Right lobe of liver (tissue), 6 donors: ENCODE data around the gene FAIM. TPM values are rescaled to one million over a fixed set of nuclear protein-coding genes. Genes with fewer than 3 reads are reported as not detected.
A peak's percentile ranks its signal among the peaks of the same experiment; 100 is the strongest.
"Not testable (repeated sequence)": the region's sequence is repeated elsewhere in the genome, so short reads cannot be mapped to it uniquely, and the experiment has no call there.

ENCODE experiments used
- ATAC-seq, 4 donors: fragments of 200-7000 bp; cut with Tn5 transposase; one replicate each; pipeline ENCODE4 v1.9.1; 2020; ENCODE audit warnings: mild to moderate bottlenecking in 4 of 4, moderate library complexity in 4 of 4
- DNase-seq, 3 donors: peaks; one replicate each; pipeline ENCODE4 v3.0.0-alpha.2; 2020
- H3K27ac ChIP-seq, 3 donors: fragments of 200-600 bp; one replicate each; pipeline ENCODE4 v1.8.0; 2022
- H3K27me3 ChIP-seq, 2 donors: fragments of 200-600 bp; one replicate each; pipeline ENCODE4 v1.8.0; 2022
- H3K36me3 ChIP-seq, 4 donors: fragments of 200-600 bp; sonication (generic) in 1 of 4; one replicate each; pipeline versions ENCODE4 v1.5.1 to v1.8.0; 2017 to 2022; ENCODE audit warnings: control low read depth in 1 of 4
- H3K4me1 ChIP-seq, 4 donors: fragments of 200-600 bp; sonication (generic) in 1 of 4; one replicate each; pipeline versions ENCODE4 v1.5.1 to v1.8.0; 2017 to 2022; ENCODE audit warnings: control low read depth in 1 of 4
- H3K4me3 ChIP-seq, 3 donors: fragments of 200-600 bp; one replicate each; pipeline ENCODE4 v1.8.0; 2022
- H3K9me3 ChIP-seq, 4 donors: fragments of 200-600 bp; sonication (generic) in 1 of 4; one replicate each; pipeline versions ENCODE4 v1.5.1 to v1.8.0; 2017 to 2022; ENCODE audit warnings: control low read depth in 1 of 4
- POLR2A ChIP-seq: fragments of 450-650 bp; IDR thresholded peaks from one replicate; pipeline ENCODE4 v1.6.1; 2017; ENCODE audit warnings: antibody characterized with exemption, mild to moderate bottlenecking
- WGBS: methylation state at CpG from one replicate; pipeline ENCODE4 v1.1.6; 2018; ENCODE audit warnings: low coverage, low lambda C conversion rate; ENCODE audit not compliant: insufficient coverage; ENCODE audit errors: missing lambda C conversion rate; 5-methylcytosine and 5-hydroxymethylcytosine counted together
- intact Hi-C, 2 donors: fragments of 100-400 bp; cut with DNase I; formaldehyde crosslinking; loops; one replicate each; pipeline versions ENCODE4 v1.11.2 to v1.14.1; 2022
- total RNA-seq, 6 experiments: library from RNA; depleted of rRNA in 2 of 6; stranded (reverse); fragments of >200 nt in 2 of 6; fragmentation: NEBNext Ultra II Directional in 3 of 6; extraction: Animal tissue kit (Norgen Biotek cat#: 25700) in 3 of 6; gene quantifications; one replicate each; pipeline versions ENCODE4 v1.1.0 to v1.2.4, GENCODE V29; 2016 to 2023
- TF ChIP-seq, protein P1 (sequence below), 4 donors: fragments of 200-600 bp in 3 of 4; fragments of 450-650 bp in 1 of 4; IDR thresholded peaks; one replicate each; pipeline versions ENCODE4 v1.5.1 to v1.8.0; 2016 to 2022; ENCODE audit warnings: antibody characterized with exemption in 4 of 4, mild to moderate bottlenecking in 2 of 4
- donor health status: DM: no; HTN: yes; CAD: no.
- donor health status: DM: no; HTN: no; CAD: no.
- donor health status: DM: no; HTN: no; CAD: no.
- donor health status: DM: no; HTN: yes; CAD: no.
- donor health status: DM: no; HTN: yes; CAD: no.

Gene FAIM
- total RNA-seq, 6 experiments from 2014 or later = 3.3 to 6.1 (median 3.9) TPM

DNA sequence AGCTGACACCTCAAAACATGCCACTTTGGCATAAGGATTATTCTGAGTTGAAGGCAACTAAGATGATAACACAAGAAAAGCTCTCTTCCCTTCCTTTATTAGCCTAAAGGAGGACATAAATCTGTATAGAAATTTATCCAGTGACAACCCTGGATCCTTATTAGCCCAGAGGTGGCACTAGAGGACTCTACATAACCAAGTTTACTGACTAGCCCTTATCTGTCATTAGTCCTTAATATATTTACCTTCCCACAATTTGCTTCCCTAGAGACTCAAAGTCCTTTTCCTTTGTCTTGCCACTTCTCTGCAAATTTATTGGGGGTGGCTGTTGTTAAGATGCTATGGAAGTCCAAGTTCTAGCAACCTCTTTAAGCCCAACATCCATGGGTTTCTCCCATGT is 41.2 kb upstream of the FAIM start:
- Histone ChIP-seq H3K27me3 (no peaks in the 10 kb centered on the region), H3K9me3 (no peaks in the 10 kb centered on the region), H3K27ac (no peak overlapping the region), H3K4me1 (no peaks in the 10 kb centered on the region), H3K36me3 (no peaks in the 10 kb centered on the region), H3K4me3 (no peak overlapping the region)
- ATAC-seq (peak; percentile 46 to 76 (median 59)), DNase-seq (no peak)
- intact Hi-C loops = no loop called here
- no peak for TF ChIP-seq POLR2A
- TF ChIP-seq, protein P1, sequence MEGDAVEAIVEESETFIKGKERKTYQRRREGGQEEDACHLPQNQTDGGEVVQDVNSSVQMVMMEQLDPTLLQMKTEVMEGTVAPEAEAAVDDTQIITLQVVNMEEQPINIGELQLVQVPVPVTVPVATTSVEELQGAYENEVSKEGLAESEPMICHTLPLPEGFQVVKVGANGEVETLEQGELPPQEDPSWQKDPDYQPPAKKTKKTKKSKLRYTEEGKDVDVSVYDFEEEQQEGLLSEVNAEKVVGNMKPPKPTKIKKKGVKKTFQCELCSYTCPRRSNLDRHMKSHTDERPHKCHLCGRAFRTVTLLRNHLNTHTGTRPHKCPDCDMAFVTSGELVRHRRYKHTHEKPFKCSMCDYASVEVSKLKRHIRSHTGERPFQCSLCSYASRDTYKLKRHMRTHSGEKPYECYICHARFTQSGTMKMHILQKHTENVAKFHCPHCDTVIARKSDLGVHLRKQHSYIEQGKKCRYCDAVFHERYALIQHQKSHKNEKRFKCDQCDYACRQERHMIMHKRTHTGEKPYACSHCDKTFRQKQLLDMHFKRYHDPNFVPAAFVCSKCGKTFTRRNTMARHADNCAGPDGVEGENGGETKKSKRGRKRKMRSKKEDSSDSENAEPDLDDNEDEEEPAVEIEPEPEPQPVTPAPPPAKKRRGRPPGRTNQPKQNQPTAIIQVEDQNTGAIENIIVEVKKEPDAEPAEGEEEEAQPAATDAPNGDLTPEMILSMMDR (IDR thresholded peaks at IDR 0.05) = peak in 2 of 4 donors; percentile 30 to 35

DNA sequence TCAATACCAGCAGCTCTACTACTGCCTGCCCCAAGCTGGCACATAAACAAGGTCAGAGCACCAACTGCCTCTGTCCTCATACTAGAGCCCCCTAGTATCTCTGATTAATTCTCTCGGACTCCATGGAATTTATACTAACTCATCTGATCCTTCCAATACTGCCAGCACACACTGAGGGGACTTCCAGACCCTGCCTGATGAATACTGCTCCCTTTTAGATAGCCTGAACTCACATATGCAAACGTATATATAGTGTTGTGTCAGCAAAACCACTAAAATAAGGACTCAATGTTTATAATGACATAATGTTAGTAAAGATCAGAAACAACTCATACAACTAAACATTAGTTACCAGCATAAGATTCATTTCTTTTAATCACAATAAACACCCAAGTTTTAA is 39.5 kb upstream of the FAIM start:
- no peaks in the 10 kb centered on the region for H3K27me3 ChIP-seq
- ATAC-seq (no peak), DNase-seq (no peak)
- no peaks in the 10 kb centered on the region for H3K36me3 ChIP-seq
- TF ChIP-seq, protein P1 (IDR thresholded peaks at IDR 0.05) = no peak
- TF ChIP-seq POLR2A = no peak
- no peaks in the 10 kb centered on the region for H3K9me3 ChIP-seq
- intact Hi-C loops = no loop called here
- H3K27ac ChIP-seq = no peak overlapping the region
- no peak overlapping the region for H3K4me3 ChIP-seq
- 74% methylated on average over 2 of the region's 2 CpGs for whole genome bisulfite sequencing
- no peaks in the 10 kb centered on the region for H3K4me1 ChIP-seq

DNA sequence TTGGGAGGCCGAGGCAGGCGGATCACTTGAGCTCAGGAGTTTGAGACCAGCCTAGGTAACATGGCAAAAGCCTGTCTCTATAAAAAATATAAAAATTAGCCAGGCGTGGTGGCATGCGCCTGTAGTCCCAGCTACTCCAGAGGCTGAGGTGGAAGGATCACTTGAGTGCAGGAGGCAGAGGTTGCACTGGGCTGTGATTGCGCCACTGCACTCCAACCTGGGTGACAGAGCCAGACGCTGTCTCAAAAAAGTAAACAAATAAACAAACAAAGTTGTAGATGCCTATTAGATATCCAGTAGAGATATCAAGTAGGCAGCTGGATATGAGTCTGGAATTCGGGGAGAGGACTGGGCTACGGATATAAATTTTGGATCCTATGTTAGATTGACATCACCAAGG is 38.9 kb upstream of the FAIM start:
- intact Hi-C loops, H3K4me3 ChIP-seq, H3K4me1 ChIP-seq, H3K27ac ChIP-seq, H3K9me3 ChIP-seq, H3K36me3 ChIP-seq, H3K27me3 ChIP-seq, DNase-seq: not testable (repeated sequence)
- 90% methylated on average over 8 of the region's 8 CpGs for WGBS
- ATAC-seq = peak in 3 of 4 donors; percentile 18 to 51 (median 38)

DNA sequence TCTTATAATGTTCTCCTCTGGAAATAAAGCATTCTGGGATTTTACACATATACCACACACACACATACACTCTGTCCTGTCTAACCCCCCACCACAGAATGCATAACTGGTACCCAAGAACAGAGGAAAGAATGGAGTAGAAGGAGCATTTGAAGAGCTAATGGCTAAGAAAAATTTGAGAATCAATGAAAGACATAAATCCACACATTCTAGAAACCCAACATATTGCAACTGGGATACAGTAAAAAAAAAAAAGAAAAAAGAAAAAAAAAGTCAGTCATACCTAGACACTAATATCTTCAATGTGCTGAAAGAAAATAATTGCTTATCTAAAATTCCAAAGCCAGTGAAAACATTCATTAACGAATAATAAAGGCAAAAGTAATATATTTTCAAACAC is 35.4 kb upstream of the FAIM start:
- Histone ChIP-seq H3K27me3 (no peaks in the 10 kb centered on the region), H3K4me1 (no peaks in the 10 kb centered on the region), H3K9me3 (no peaks in the 10 kb centered on the region), H3K36me3 (no peaks in the 10 kb centered on the region), H3K4me3 (no peak overlapping the region), H3K27ac (no peak overlapping the region)
- intact Hi-C loops = no loop called here
- DNase-seq (no peak), ATAC-seq (no peak)
- WGBS = 100% methylated on average over 1 of the region's 1 CpG
- no peak for TF ChIP-seq POLR2A
- TF ChIP-seq, protein P1 (IDR thresholded peaks at IDR 0.05) = no peak

DNA sequence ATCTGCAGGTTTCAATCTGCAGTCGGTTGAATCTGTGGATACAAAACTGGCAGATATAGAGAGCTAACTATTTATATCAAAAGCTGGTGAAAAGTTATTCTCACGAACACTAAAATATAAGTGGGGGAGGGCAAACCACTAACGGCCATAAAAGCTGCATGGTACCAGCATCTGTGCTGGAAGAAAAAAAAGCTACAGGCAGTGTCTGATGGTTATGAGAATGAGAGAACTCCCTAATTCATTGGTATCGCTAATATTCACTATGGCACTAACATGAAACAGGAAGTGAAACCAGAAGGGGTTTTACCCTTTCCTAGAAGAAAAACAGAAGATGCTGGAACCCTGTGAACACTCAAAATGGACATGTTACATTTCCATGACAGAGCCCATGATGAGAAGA is 30.4 kb upstream of the FAIM start:
- intact Hi-C loops = no loop called here
- H3K27me3 ChIP-seq = no peaks in the 10 kb centered on the region
- TF ChIP-seq POLR2A = no peak
- TF ChIP-seq, protein P1 (IDR thresholded peaks at IDR 0.05) = no peak
- H3K9me3 ChIP-seq = no peaks in the 10 kb centered on the region
- no peak overlapping the region for H3K27ac ChIP-seq
- WGBS = 59% methylated on average over 4 of the region's 4 CpGs
- no peaks in the 10 kb centered on the region for H3K36me3 ChIP-seq
- H3K4me1 ChIP-seq = no peaks in the 10 kb centered on the region
- ATAC-seq (no peak), DNase-seq (no peak)
- no peak overlapping the region for H3K4me3 ChIP-seq
